Measurements from ENCODE around the gene NHERF2. TPM values are rescaled to one million over a fixed set of nuclear protein-coding genes. Genes with fewer than 3 reads are reported as not detected.

NHERF2 gene
- 48.4 TPM for polyA plus RNA-seq (2013, experiment 1 of 2; ENCODE audit: insufficient read length)
- 52.4 TPM for polyA plus RNA-seq (2013, experiment 2 of 2; ENCODE audit: insufficient read length)

GRCh38 chr16:2026461-2027023 is at the start of gene NHERF2:
TSS of gene NHERF2 (plus strand) at chr16:2026902. CDS start at chr16:2027006, 104 bp downstream.
- no peak for DNase-seq

GRCh38 chr16:1976951-1977874 is 49.5 kb upstream of the NHERF2 start:
- no peak for DNase-seq

- no peak for DNase-seq
Observed at GRCh38 chr16:1977875-1978268, 48.8 kb upstream of the NHERF2 start.

- DNase-seq, result no peak
Observed at GRCh38 chr16:1978476-1979120, 48.1 kb upstream of the NHERF2 start.

- DNase-seq, result no peak
Observed at GRCh38 chr16:1979271-1980029, 47.3 kb upstream of the NHERF2 start.

- DNase-seq, result no peak
Observed at GRCh38 chr16:1980030-1980769, 46.5 kb upstream of the NHERF2 start.

- DNase-seq, result no peak
Observed at GRCh38 chr16:1980770-1981087, 46.0 kb upstream of the NHERF2 start.

- no peak for DNase-seq
Observed at GRCh38 chr16:1981398-1981836, 45.3 kb upstream of the NHERF2 start, which contains the start of gene NOXO1. TSS of gene NOXO1 (minus strand) at chr16:1981469. CDS start at chr16:1981179, 290 bp downstream.

- no peak for DNase-seq
Observed at GRCh38 chr16:1982013-1982433, 44.7 kb upstream of the NHERF2 start.

- DNase-seq, result no peak
Observed at GRCh38 chr16:1982991-1983543, 43.6 kb upstream of the NHERF2 start.

GRCh38 chr16:1983544-1984346 is 43.0 kb upstream of the NHERF2 start, which contains the start of gene GFER:
TSS of gene GFER (plus strand) at chr16:1984193. CDS start at chr16:1984219, 26 bp downstream.
- DNase-seq, result peak; percentile 91

- no peak for DNase-seq
Observed at GRCh38 chr16:1984347-1985225, 42.1 kb upstream of the NHERF2 start.

GRCh38 chr16:1985466-1986150 is 41.1 kb upstream of the NHERF2 start:
- no peak for DNase-seq

GRCh38 chr16:1987198-1987597 is 39.5 kb upstream of the NHERF2 start:
- no peak for DNase-seq

GRCh38 chr16:1989209-1990100 is 37.2 kb upstream of the NHERF2 start, which contains the start of gene SYNGR3:
TSS of gene SYNGR3 (plus strand) at chr16:1989970. CDS start at chr16:1990103, 133 bp downstream.
- no peak for DNase-seq

GRCh38 chr16:1990101-1990350 is 36.7 kb upstream of the NHERF2 start:
- DNase-seq, result no peak

GRCh38 chr16:1990351-1991134 is 36.2 kb upstream of the NHERF2 start:
- DNase-seq, result no peak
